ENCODE data around the gene TWF2.
A peak's percentile ranks its signal among the peaks of the same experiment; 100 is the strongest.
"Not testable (repeated sequence)": the region's sequence is repeated elsewhere in the genome, so short reads cannot be mapped to it uniquely, and the experiment has no call there.

The TWF2 gene

GRCh38 chr3:52280050-52280461 is 41.1 kb upstream of the TWF2 start:
- DNase-seq (ENCODE audit: low read depth, low spot score), result no peak
- ChIA-PET POLR2A (interaction anchor here (0.7 to 2.1 kb wide), 2 partner anchors 7 to 43 kb away, joined by 3 to 14 read pairs; partner anchors contain the start of gene GLYCTK), CTCF (interaction anchor here (0.8 to 27.0 kb wide), 8 partner anchors 8 to 278 kb away, joined by 3 to 498 read pairs (median 4); partner anchors contain the start of gene GLYCTK)
- H3K4me3 ChIP-seq (ENCODE audit: low read depth, low read length), result no peak overlapping the region
- TF ChIP-seq CTCF (IDR thresholded peaks at IDR 0.05; ENCODE audit: insufficient read depth, low read length, missing control alignments), result no peak

GRCh38 chr3:52279596-52279995 is 40.6 kb upstream of the TWF2 start:
- no peak overlapping the region; the same call in 1 of the 2 replicates for H3K4me3 ChIP-seq (ENCODE audit: low read depth, low read length)

DNA sequence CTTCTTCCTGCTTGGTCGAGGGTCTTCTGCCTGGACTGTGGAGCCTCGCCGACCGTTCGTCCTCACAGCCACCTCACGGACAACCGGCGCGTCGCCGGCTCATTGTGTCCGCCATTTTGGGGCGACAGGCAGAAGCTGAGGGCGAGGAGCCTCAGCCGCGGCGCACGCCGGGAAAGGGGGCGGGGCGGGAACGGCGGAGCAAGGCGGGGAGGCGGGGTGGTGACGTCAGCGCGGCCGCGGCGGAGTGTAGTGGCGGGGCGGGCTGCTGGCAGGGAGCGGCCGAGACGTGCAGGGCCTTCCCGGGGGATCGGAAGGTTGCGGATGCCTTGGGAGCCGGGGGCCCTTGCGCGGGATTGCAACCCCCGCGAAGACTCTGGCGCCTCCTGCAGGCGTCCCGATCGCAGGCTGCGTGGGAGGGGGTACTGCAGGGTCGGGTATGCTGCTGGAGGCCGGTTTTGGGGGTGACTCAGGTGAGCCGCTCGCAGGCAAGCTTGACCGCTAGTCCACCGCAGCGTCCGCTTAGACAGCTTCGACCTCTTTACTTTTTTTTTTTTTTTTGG is 39.6 kb upstream of the TWF2 start, which contains the start of gene WDR82:
Gene WDR82 (minus strand): TSS at position 140 of the 560 bp plus-strand sequence. CDS start 288 bp downstream, outside the sequence.
- peak; percentile 73 for TF ChIP-seq CTCF (IDR thresholded peaks at IDR 0.05; ENCODE audit: insufficient read depth, low read length, missing control alignments)
- ChIA-PET CTCF (interaction anchor here (1.2 to 27.0 kb wide), 6 partner anchors 10 to 58 kb away, joined by 3 to 498 read pairs (median 14); partner anchors contain the start of gene GLYCTK), POLR2A (interaction anchor here (0.7 to 2.3 kb wide), 6 partner anchors 9 to 38 kb away, joined by 3 to 14 read pairs (median 8); partner anchors contain the start of genes GLYCTK and PPM1M)
- peak within 1 kb of the TSS; percentile 98 for H3K4me3 ChIP-seq (ENCODE audit: low read depth, low read length)
- peak; percentile 38 for DNase-seq (ENCODE audit: low read depth, low spot score)

More at GRCh38 chr3:52279596-52279995, 40.6 kb upstream of the TWF2 start:
- ChIA-PET POLR2A (interaction anchor here (2.1 kb wide), 1 partner anchor 8 kb away, joined by 14 read pairs; the partner anchor contains the start of gene GLYCTK), CTCF (interaction anchor here (0.8 to 27.0 kb wide), 10 partner anchors 9 to 277 kb away, joined by 3 to 498 read pairs (median 4); partner anchors contain the start of gene GLYCTK)
- no peak for TF ChIP-seq CTCF (IDR thresholded peaks at IDR 0.05; ENCODE audit: insufficient read depth, low read length, missing control alignments)
- DNase-seq (ENCODE audit: low read depth, low spot score), result no peak

DNA sequence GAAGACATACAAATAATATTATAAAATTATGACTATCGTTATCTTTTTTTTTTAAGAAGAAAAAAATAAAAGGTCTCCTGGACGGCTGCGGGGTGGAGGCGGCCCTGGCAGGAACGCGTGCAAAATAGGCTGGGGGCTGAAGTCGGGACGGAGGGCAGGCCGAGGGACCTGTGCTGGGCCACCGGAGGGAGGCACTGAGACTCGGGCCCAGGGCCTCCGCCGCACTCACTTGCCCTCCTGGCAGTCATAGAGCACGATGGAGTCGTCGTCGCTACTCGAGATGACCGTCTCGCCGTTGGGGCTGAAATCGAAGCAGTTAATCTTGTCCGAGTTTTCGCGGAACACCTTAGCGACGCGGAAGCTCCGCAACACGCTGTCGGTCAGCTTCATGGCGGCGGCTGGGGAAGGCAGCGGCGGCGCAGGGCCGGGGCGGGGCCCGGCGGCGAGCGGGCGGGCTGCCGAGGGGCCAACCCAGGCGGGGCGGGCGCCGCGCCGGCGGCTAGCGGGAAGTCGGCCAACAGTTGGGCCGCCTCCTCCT is 39.1 kb upstream of the TWF2 start:
- ChIA-PET CTCF (interaction anchor here (0.9 to 27.0 kb wide), 8 partner anchors 10 to 57 kb away, joined by 3 to 498 read pairs (median 6); partner anchors contain the start of gene GLYCTK), POLR2A (interaction anchor here (0.7 to 2.3 kb wide), 6 partner anchors 9 to 38 kb away, joined by 6 to 14 read pairs (median 8); partner anchors contain the start of genes GLYCTK and PPM1M)
- DNase-seq (ENCODE audit: low read depth, low spot score), result no peak
- H3K4me3 ChIP-seq (ENCODE audit: low read depth, low read length), result peak overlapping the region; percentile 98
- peak; percentile 41 for TF ChIP-seq CTCF (IDR thresholded peaks at IDR 0.05; ENCODE audit: insufficient read depth, low read length, missing control alignments)

- POLR2A ChIA-PET, result interaction anchor here (1.0 to 2.3 kb wide), 5 partner anchors 10 to 37 kb away, joined by 5 to 10 read pairs (median 8); partner anchors contain the start of genes GLYCTK and PPM1M
- no peak for TF ChIP-seq CTCF (IDR thresholded peaks at IDR 0.05; ENCODE audit: insufficient read depth, low read length, missing control alignments)
- CTCF ChIA-PET, result interaction anchor here (0.7 to 27.0 kb wide), 12 partner anchors 10 to 58 kb away, joined by 3 to 498 read pairs (median 5); partner anchors contain the start of gene GLYCTK
- DNase-seq (ENCODE audit: low read depth, low spot score), result no peak
- peak overlapping the region; percentile 98 for H3K4me3 ChIP-seq (ENCODE audit: low read depth, low read length)
Observed at GRCh38 chr3:52277071-52277964, 38.4 kb upstream of the TWF2 start.

GRCh38 chr3:52274781-52275180 is 35.8 kb upstream of the TWF2 start:
- DNase-seq (ENCODE audit: low read depth, low spot score); H3K4me3 ChIP-seq (ENCODE audit: low read depth, low read length); POLR2A ChIA-PET: not testable (repeated sequence)
- CTCF ChIA-PET, result interaction anchor here (1.5 kb wide), 1 partner anchor 39 kb away, joined by 4 read pairs; no protein-coding TSS in a partner anchor

All from AG04449 (cell line).